ENCODE results near the gene SIK2. TPM values are rescaled to one million over a fixed set of nuclear protein-coding genes. Genes with fewer than 3 reads are reported as not detected.

The SIK2 gene
- total RNA-seq, 1 experiment from 2014 or later, result 13.0 TPM

DNA sequence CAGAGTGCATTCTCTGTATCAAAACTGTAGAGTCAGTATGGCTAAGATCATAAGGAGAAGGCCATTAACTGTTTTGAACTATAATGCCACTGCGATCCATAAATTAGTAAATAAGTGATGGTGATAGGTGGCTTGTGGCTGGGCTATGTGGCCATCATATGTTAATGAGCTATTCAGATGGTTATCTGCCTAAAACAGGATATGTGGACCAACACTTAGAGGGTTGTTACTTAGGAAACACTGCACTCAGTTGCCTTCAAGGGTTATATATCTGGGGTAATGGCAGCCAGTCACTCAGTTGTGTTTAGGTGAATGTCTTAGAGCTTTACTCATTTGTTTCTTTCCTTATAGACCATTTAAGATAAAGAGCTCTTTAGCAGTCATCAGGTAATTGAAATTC is 97.9 kb downstream of the SIK2 start:
- Histone ChIP-seq H3K9me3 (ENCODE audit: control insufficient read depth in 1 of 2, insufficient read depth in 1 of 2, low read depth in 1 of 2, low read length in 2 of 2) (no peaks in the 10 kb centered on the region), H3K27ac (ENCODE audit: low read depth, low read length) (no peak overlapping the region), H3K27me3 (ENCODE audit: insufficient read depth, low read length) (no peaks in the 10 kb centered on the region), H3K4me2 (ENCODE audit: low read length) (no peak overlapping the region), H3K79me2 (ENCODE audit: insufficient read depth, low read length) (no peaks in the 10 kb centered on the region), H4K20me1 (ENCODE audit: insufficient read depth) (no peaks in the 10 kb centered on the region), H3K4me1 (ENCODE audit: control insufficient read depth in 1 of 2, insufficient read depth in 2 of 2, low read length in 2 of 2) (no peaks in the 10 kb centered on the region), H2AFZ (ENCODE audit: low read depth, low read length, poor library complexity, severe bottlenecking) (no peak overlapping the region), H3K9ac (ENCODE audit: low read length) (no peak overlapping the region), H3K4me3 (replicated peaks in 1 of 2; ENCODE audit: low read depth in 1 of 2, low read length in 2 of 2) (no peak overlapping the region), H3K36me3 (ENCODE audit: control insufficient read depth in 1 of 2, insufficient read depth in 2 of 2, low read length in 2 of 2) (peaks cover 0 to 5% of the 10 kb centered on the region in 2 experiments; a peak in 1 of 4 replicates), H3K9me2 (ENCODE audit: insufficient read depth) (no peaks in the 10 kb centered on the region)
- ChIA-PET RAD21 (ENCODE audit: low non-redundant PET in 1 of 2, low total read pairs in 2 of 2, uncharacterized antibody in 2 of 2, unreplicated experiment in 2 of 2) (no interaction called here), POLR2A (no interaction called here), CTCF (no interaction called here)
- DNase-seq (ENCODE audit: low read depth, low spot score), result no peak
- no TSS peak for BruUV-seq (replicated peaks)
- TF ChIP-seq JUND (IDR thresholded peaks at IDR 0.05), result no peak
- no peak for TF ChIP-seq ZBTB33 (IDR thresholded peaks at IDR 0.05; ENCODE audit: extremely low read depth, insufficient replicate concordance, low read length)
- TF ChIP-seq YY1 (IDR thresholded peaks at IDR 0.05; ENCODE audit: extremely low read depth, insufficient replicate concordance, low read depth, low read length), result no peak
- TF ChIP-seq SIN3A (IDR thresholded peaks at IDR 0.05; ENCODE audit: low read depth), result no peak
- TF ChIP-seq ELF1 (IDR thresholded peaks at IDR 0.05; ENCODE audit: borderline replicate concordance, low read depth), result no peak
- intact Hi-C loops (cut with micrococcal nuclease), result no loop called here
- no peak for ATAC-seq

GRCh38 chr11:111702623-111703022 is 100.4 kb downstream of the SIK2 start:
- Histone ChIP-seq H3K27ac (ENCODE audit: low read depth, low read length) (no peak overlapping the region), H3K27me3 (ENCODE audit: insufficient read depth, low read length) (no peaks in the 10 kb centered on the region), H3K4me3 (replicated peaks in 1 of 2; ENCODE audit: low read depth in 1 of 2, low read length in 2 of 2) (no peak overlapping the region), H2AFZ (ENCODE audit: low read depth, low read length, poor library complexity, severe bottlenecking) (no peak overlapping the region), H3K4me2 (ENCODE audit: low read length) (no peak overlapping the region), H3K9me3 (ENCODE audit: control insufficient read depth in 1 of 2, insufficient read depth in 1 of 2, low read depth in 1 of 2, low read length in 2 of 2) (no peaks in the 10 kb centered on the region), H3K79me2 (ENCODE audit: insufficient read depth, low read length) (no peaks in the 10 kb centered on the region), H3K36me3 (ENCODE audit: control insufficient read depth in 1 of 2, insufficient read depth in 2 of 2, low read length in 2 of 2) (peaks cover 0 to 12% of the 10 kb centered on the region in 2 experiments; a peak in 1 of 4 replicates), H4K20me1 (ENCODE audit: insufficient read depth) (no peaks in the 10 kb centered on the region), H3K9ac (ENCODE audit: low read length) (no peak overlapping the region), H3K4me1 (ENCODE audit: control insufficient read depth in 1 of 2, insufficient read depth in 2 of 2, low read length in 2 of 2) (no peaks in the 10 kb centered on the region), H3K9me2 (ENCODE audit: insufficient read depth) (no peaks in the 10 kb centered on the region)
- ChIA-PET CTCF (no interaction called here), RAD21 (ENCODE audit: low non-redundant PET in 1 of 2, low total read pairs in 2 of 2, uncharacterized antibody in 2 of 2, unreplicated experiment in 2 of 2) (no interaction called here), POLR2A (no interaction called here)
- BruUV-seq (replicated peaks), result no TSS peak
- intact Hi-C loops (cut with micrococcal nuclease), result no loop called here
- DNase-seq (ENCODE audit: low read depth, low spot score) (no peak), ATAC-seq (no peak)
- no peak for TF ChIP-seq TCF7L2 (IDR thresholded peaks at IDR 0.05; ENCODE audit: borderline replicate concordance, extremely low read depth, insufficient read depth, insufficient read length)
- TF ChIP-seq FOSL1 (IDR thresholded peaks at IDR 0.05; ENCODE audit: low read depth), result no peak
- TF ChIP-seq CEBPB (IDR thresholded peaks at IDR 0.05; ENCODE audit: low read depth), result no peak
- TF ChIP-seq EZH2phosphoT487 (IDR thresholded peaks at IDR 0.05; ENCODE audit: borderline replicate concordance), result no peak

Data from HCT116 (cell line).